HG02623 (cell line): ENCODE data around the gene SMC1B.
"Not testable (repeated sequence)": the region's sequence is repeated elsewhere in the genome, so short reads cannot be mapped to it uniquely, and the experiment has no call there.

ENCODE experiments used
- ATAC-seq: cut with Tn5 transposase; IDR thresholded peaks from one replicate; pipeline ENCODE4 v1.9.1; 2021; ENCODE audit warnings: moderate library complexity; ENCODE audit not compliant: unreplicated experiment

The SMC1B gene

GRCh38 chr22:45305456-45306075, 107.8 kb downstream of the SMC1B start:
- no peak for ATAC-seq

GRCh38 chr22:45304971-45305370, 108.4 kb downstream of the SMC1B start:
- no peak for ATAC-seq

GRCh38 chr22:45303181-45303580, 110.2 kb downstream of the SMC1B start:
- no peak for ATAC-seq

GRCh38 chr22:45302751-45303150, 110.6 kb downstream of the SMC1B start:
- no peak for ATAC-seq

- ATAC-seq = no peak
Observed at GRCh38 chr22:45298934-45299505, 114.4 kb downstream of the SMC1B start.

- ATAC-seq = no peak
Observed at GRCh38 chr22:45296628-45297297, 116.6 kb downstream of the SMC1B start.

DNA sequence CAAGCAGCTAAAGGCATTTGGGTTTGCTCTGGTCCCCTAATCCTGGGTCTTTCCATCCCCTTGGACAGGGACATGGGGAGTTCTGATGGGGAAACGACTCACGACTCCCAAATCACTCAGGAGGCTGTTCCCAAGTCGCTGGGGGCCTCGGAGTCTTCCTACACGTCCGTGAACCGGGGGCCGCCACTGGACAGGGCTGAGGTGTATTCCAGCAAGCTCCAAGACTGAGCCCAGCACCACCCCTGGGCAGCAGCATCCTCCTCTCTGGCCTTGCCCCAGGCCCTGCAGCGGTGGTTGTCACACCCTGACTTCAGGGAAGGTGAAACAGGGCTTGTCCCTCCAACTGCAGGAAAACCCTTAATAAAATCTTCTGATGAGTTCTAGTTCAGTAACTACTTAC, 117.9 kb downstream of the SMC1B start:
- no peak for ATAC-seq

DNA sequence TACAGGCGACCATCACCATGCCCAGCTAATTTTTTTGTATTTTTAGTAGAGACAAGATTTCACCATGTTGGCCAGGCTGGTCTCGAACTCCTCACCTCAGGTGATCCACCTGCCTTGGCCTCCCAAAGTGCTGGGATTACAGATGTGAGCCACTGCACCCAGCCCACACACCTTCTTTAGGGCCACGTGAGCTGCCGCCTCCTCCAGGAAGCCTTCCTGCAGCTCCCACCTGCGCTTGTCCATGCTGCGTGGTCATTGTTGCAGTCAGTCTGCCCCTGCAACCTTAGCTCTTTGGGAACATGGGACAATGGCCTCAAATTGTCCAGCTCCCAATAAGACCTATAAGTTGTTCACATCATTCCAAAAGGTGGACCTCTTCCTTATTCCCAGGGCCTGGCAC, 118.4 kb downstream of the SMC1B start:
- not testable (repeated sequence) for ATAC-seq
